PFSK-1 (cell line): ENCODE results near the gene ITCH.

Experiments used
- FOXP2 ChIP-seq: optimal IDR thresholded peaks from 2 replicates; pipeline ENCODE3; 2011; ENCODE audit warnings: borderline replicate concordance, control low read depth, inconsistent platforms; ENCODE audit not compliant: insufficient read depth; ENCODE audit errors: extremely low read length, extremely low read depth
- POLR2AphosphoS5 ChIP-seq: IDR thresholded peaks from 2 replicates; pipeline ENCODE4 v1.6.1; 2012; ENCODE audit warnings: low read depth, mild to moderate bottlenecking, control low read depth, low read length, moderate library complexity
- SIN3A ChIP-seq: IDR thresholded peaks from 2 replicates; pipeline ENCODE4 v1.6.1; 2012; ENCODE audit warnings: mild to moderate bottlenecking, low read length, moderate library complexity, borderline replicate concordance; ENCODE audit not compliant: insufficient read depth
- TAF1 ChIP-seq: IDR thresholded peaks from 2 replicates; pipeline ENCODE4 v1.6.1; 2012; ENCODE audit warnings: low read length, control low read depth, borderline replicate concordance; ENCODE audit not compliant: insufficient read depth
- TF ChIP-seq, protein P1 (sequence below), 2 experiments: IDR thresholded peaks; 2 replicates each; pipeline versions ENCODE4 v1.6.1 to v1.8.0; 2011 to 2012; ENCODE audit warnings: low read depth in 2 of 2, low read length in 2 of 2, control low read depth in 1 of 2, inconsistent platforms in 1 of 2, mild to moderate bottlenecking in 1 of 2, moderate library complexity in 1 of 2; ENCODE audit not compliant: insufficient read depth in 1 of 2

ITCH gene

GRCh38 chr20:34544109-34544796, 181.2 kb downstream of the ITCH start:
- no peak for TF ChIP-seq FOXP2
- no peak for TF ChIP-seq SIN3A

- TF ChIP-seq POLR2AphosphoS5 (no peak), FOXP2 (no peak), TAF1 (no peak), SIN3A (no peak)
- TF ChIP-seq, protein P1, sequence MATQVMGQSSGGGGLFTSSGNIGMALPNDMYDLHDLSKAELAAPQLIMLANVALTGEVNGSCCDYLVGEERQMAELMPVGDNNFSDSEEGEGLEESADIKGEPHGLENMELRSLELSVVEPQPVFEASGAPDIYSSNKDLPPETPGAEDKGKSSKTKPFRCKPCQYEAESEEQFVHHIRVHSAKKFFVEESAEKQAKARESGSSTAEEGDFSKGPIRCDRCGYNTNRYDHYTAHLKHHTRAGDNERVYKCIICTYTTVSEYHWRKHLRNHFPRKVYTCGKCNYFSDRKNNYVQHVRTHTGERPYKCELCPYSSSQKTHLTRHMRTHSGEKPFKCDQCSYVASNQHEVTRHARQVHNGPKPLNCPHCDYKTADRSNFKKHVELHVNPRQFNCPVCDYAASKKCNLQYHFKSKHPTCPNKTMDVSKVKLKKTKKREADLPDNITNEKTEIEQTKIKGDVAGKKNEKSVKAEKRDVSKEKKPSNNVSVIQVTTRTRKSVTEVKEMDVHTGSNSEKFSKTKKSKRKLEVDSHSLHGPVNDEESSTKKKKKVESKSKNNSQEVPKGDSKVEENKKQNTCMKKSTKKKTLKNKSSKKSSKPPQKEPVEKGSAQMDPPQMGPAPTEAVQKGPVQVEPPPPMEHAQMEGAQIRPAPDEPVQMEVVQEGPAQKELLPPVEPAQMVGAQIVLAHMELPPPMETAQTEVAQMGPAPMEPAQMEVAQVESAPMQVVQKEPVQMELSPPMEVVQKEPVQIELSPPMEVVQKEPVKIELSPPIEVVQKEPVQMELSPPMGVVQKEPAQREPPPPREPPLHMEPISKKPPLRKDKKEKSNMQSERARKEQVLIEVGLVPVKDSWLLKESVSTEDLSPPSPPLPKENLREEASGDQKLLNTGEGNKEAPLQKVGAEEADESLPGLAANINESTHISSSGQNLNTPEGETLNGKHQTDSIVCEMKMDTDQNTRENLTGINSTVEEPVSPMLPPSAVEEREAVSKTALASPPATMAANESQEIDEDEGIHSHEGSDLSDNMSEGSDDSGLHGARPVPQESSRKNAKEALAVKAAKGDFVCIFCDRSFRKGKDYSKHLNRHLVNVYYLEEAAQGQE (IDR thresholded peaks at IDR 0.05; ENCODE audit: insufficient read depth in 1 of 2, low read depth in 2 of 2, low read length in 2 of 2), result no peak
These were observed 183.7 kb downstream of the ITCH start for GRCh38 chr20:34546751-34547181.

DNA sequence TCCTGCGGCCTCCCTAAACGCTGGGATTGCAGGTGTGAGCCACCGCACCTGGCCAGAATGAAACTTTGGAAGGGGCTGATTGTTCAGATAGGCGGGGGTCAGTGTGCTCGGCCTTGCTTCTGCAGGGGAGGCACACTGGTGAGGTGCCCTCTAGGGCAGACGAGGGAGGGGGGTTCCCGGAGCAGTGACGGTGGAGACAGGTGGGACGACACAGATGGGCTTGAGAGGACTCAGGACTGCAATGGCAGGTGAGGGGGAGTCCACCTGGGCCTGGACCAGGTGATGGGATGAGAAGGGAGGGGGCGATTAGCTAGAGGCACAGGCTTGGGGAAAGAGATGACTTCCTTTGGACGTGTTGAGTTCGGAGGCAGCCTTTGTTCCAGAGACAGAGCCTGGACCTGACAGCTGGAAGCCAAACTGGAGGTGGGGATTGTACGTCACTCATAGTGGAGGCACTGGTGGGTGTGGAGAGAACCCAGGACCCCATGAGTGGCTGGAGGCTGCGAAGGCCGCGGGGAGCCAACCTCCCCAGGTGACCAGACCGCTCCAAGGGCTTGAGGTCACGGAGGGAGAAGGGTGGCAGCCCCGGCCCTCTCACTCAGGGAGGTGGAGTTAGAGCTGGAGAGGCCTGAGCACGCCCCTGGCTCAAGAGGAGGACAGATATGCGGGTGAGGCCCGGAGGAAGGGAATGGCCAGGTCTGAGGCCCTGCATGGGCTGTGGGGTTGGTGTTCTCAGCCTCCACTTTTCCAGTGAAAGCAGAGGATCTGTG, 185.0 kb downstream of the ITCH start:
- TF ChIP-seq SIN3A, result no peak
- TF ChIP-seq, protein P1 (IDR thresholded peaks at IDR 0.05; ENCODE audit: insufficient read depth in 1 of 2, low read depth in 2 of 2, low read length in 2 of 2), result no peak
- no peak for TF ChIP-seq TAF1
- no peak for TF ChIP-seq FOXP2
- no peak for TF ChIP-seq POLR2AphosphoS5

- no peak for TF ChIP-seq POLR2AphosphoS5
- TF ChIP-seq, protein P1 (IDR thresholded peaks at IDR 0.05; ENCODE audit: insufficient read depth in 1 of 2, low read depth in 2 of 2, low read length in 2 of 2), result no peak
- no peak for TF ChIP-seq FOXP2
- TF ChIP-seq SIN3A, result no peak
- no peak for TF ChIP-seq TAF1
These were observed 186.3 kb downstream of the ITCH start for GRCh38 chr20:34549291-34549928.

- TF ChIP-seq TAF1 (no peak), POLR2AphosphoS5 (no peak), SIN3A (no peak), FOXP2 (no peak)
- TF ChIP-seq, protein P1 (IDR thresholded peaks at IDR 0.05; ENCODE audit: insufficient read depth in 1 of 2, low read depth in 2 of 2, low read length in 2 of 2), result no peak
These were observed 186.8 kb downstream of the ITCH start for GRCh38 chr20:34549929-34550305.
